GM19238 (cell line): Measurements from ENCODE around the gene JCAD.

Source experiments
- DNase-seq: peaks from one replicate; pipeline ENCODE4 v3.0.0; 2011; ENCODE audit warnings: low spot score; ENCODE audit not compliant: insufficient read length

JCAD gene

DNA sequence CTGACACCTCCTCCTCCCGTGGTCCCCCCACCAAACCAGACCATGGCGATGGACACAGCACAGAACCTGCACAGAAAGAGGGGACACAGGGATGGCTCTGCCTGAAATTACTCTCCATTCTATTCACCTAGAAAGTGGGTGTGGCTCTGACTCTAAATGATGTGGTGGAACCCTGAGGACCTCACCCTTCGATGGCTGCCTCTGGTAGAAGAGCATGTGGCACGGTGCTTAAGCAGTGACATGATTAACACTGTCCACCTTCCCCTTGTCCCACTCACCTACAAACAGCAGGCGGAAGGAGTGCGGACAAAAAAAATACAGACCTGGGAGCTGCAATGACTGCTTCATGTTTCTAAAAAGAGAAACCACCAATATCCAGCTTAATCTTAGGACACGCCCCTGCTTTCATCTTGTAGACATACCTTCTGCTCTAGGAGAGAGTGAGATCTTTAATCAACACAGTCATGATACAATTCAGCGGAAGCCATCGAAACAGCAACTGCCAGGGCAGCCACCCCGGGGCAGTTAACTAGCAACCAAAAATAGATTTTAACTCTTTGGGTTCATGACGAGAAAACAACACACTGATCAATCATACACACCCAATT, 11.4 kb downstream of the JCAD start:
- DNase-seq, result no peak

DNA sequence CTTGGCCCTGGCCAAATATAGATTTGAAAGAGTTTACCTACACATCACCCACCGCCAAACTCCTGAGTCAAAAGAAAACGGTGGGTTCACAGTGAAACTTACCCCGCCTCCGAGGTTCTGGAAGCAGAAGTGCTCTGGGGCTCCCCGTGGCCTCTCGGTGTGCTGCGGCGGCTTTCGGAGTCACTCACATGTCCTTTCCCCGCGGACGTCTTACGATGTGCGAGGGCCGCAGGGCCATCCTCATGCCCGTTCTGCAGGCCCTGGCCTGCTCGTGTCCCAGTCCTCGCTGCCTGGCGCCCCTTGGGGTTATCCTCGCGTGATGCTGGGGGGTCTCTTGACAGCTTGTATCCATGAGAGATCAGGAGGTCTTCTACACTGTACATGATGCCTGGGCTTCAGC, 12.0 kb downstream of the JCAD start:
- no peak for DNase-seq

DNA sequence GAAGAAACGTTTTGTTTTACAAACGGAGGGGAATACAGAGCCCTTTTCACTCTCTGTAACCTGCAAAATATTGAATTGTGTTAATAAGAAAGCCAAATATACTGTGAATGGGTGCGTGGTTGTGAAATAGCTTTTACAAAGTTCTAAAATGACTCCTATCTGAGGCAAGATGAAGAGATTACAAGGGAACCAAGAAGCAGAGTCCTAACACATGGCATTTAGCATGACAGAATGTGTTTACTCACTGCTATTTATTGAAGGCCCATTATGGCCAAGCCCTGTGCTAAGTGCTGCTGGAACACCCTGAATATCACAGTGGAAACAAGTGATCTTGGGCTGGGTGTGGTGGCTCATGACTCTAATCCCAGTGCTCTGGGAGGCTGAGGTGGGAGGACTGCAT, 12.9 kb downstream of the JCAD start:
- DNase-seq, result no peak

DNA sequence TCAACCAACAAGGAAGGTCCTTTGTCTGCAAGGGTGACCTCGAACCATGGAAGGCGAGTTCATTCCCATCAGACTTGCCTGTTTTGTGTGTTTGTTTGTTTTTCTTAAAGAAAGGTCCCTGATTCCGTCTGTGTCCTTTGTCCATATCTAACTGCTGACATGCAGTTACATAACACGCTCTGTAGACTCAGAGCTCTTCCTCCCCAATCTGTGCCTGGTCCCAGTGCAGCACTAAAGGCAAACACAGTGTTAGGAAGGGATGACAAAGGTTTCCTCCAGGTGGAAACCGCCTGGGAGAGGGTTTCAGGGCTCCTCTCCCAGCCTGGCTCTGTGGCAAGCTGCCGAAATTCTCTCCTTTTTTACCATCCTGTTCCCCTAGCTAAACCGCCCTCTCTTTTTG, 13.4 kb downstream of the JCAD start:
- DNase-seq, result no peak

DNA sequence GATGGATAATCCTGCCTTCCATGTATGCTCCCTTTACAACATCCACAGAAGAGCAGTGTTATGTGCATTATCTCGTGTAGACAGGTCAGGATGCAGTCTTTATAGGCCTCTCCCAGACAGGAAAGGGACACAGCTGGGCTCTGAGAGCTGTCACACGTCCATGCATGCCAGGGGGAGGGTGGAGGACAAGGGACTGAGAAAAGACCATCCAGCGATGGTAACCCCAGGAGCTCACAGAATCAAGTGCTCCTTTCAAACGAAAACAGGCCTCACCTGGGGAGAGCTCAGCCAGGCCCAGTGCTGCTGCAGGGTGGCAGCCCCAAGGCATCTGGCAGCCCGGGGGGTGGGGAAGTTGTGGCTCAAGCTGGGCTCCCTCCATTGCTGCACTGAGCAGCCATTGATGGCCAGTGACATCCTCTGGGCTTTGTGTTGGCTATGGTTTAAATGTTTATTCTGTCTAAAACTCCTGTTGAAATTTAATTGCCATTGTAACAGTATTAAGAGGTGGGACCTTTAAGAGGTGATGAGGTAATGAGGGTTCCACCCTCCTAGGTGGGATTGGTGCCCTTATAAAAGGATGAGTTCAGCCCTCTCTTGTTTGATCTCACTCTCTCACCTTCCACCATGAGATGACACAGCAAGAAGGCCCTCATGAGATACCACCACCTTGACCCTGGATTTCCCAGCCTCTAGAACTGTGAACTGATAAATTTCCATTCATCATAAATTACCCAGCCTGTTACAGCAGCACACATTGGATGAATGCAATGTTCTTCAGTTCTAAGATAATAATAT, 15.7 kb downstream of the JCAD start:
- no peak for DNase-seq

DNA sequence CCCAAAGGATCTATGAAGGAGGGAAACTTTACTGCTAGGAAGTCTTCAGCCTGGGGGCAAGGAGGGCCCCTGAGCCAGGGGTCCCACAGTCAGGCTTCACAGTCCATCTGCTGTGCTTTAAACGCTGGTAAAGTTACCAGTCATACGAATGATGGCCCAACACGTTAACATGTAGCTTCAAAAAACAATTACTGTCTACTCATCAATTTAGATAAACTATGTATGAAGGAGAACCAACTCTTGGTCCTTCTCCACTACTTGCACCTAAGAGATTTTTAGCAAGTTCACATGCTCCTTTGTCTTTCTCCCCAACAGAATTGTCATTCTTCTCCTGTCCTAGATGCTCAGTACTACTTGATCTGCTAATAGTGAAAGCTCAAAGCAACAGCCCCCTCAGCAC, 16.6 kb downstream of the JCAD start:
- DNase-seq, result no peak

DNA sequence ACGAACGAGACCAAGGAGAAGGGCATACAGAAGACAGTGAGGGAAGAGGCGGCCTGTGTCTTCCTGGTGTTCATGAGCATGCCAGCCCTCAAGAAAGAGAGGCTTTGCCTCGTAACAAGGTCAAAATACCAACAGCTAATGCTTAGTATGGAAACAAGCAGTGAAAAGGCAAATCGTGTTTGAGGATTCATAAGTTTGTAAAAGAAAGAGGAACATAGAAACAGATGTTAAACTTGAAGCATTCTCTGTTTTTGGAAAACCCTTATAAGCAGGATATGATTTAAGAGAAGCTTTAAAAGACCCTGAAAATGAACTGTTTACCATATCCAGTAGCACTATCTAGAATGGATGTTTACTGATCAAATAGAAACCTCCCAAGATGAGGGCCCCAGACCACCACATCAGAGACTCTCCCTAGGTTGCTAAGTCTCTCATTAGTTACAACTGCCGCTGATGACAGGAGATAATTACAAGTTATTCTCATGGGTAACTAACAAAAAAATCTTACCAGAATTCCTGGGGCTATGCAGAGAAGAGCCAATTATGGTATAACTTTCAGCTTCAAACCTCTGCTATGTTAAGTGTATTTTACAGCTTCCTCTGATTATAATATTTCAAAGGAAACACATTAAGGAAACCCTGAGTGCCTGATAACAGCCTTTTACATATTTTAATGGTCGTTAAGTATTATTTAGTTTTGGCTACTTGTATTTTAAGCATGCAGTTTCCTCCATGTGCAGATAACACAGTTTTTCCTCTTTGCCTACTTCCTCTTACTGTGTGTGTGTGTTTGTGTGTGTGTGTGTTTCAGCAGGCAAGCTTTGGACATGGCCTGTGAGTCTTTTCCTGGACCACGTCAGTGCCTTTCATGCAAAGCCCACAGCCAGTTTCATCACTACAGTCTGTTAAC, 17.9 kb downstream of the JCAD start:
- no peak for DNase-seq

DNA sequence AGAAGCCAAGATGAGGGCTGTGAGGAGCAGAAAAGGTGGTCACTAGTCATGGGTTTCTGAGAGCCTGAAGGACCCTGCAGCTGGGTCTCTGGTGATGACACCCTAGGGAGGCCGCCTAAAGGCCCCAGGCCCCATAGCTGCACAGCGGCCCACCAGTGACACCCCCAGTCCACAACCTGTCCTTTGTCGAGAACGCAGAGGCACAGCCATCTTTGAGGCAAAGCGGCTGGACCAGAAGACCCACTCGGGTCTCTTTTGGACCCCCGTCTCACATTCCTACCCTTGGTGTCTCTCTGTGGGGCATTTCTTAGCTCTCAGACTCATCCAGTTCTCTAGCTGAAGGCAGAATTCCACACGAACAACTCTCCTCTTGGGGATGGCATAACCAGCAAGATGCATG, 18.8 kb downstream of the JCAD start:
- DNase-seq, result no peak

DNA sequence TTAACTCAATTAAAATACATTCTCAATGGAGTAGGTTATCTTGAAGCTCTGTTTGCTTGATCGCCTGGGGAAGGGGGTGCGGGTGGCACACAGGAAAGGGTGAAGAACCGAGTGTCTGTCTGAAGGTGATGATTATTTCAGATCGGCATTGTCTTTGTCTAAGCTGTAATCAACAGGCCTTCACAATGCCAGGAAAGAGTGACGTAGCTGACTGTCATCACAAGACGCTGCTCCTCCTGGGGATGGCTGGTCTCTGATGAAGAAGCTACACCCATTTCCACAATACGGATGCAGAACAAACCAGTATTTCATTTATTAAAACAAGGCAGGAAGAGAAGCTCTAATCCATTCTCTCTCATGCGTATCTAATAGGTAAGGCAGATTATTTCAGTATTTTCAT, 19.4 kb downstream of the JCAD start:
- DNase-seq, result no peak

DNA sequence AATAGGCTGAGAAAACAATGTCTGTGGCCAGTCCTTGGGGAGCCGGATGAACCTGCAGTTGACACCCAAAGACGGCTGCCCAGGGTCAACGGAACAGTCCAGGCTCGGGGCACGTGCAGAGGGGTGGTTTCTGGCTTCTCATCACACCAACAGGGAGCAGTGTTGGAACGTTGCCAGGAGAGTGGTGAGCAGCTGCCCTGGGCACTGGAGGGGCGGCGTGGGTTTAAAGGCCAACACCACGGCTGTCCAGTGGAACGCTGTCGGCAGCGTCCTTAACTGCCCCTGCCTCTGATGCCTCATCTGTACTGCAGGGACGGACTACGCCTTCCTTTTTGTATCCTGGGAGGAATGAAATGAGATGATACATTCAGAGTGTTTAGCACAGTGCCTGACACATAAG, 19.8 kb downstream of the JCAD start:
- DNase-seq, result no peak

DNA sequence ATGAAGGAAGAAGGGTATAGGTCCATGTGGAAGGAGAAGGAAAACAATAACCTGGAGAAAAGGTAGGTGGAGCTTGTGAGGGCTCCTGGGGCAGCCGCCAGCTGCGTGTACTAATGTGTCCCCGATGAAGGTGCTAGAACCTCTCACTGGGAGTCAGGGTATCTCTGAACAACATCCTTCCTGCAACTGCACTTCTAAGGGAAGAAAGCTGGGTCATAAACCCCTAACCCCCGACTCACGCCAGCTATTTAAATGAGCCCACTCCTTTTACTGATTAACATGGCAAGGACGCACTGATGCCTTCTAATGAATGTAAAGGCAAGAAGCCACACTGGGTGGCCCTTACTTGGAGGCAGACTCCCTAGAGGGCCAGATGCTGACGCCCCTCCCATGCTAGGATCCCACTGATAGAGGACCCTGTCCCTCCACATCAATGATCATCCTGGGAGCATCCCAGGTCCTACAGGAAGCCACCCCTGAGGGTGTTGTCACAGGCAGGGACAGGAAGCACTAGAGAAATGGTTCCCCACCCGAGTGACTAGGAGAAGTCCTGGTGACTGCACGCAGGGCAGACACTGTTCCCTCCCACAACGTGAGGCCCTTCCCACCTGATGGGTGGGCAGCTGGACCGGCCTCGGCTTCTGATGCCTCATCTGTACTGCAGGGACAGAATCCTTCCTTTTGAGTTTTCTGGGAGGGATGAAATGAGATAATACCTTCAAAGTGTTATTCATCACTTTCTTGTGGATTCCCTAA, 20.4 kb downstream of the JCAD start:
- no peak for DNase-seq

DNA sequence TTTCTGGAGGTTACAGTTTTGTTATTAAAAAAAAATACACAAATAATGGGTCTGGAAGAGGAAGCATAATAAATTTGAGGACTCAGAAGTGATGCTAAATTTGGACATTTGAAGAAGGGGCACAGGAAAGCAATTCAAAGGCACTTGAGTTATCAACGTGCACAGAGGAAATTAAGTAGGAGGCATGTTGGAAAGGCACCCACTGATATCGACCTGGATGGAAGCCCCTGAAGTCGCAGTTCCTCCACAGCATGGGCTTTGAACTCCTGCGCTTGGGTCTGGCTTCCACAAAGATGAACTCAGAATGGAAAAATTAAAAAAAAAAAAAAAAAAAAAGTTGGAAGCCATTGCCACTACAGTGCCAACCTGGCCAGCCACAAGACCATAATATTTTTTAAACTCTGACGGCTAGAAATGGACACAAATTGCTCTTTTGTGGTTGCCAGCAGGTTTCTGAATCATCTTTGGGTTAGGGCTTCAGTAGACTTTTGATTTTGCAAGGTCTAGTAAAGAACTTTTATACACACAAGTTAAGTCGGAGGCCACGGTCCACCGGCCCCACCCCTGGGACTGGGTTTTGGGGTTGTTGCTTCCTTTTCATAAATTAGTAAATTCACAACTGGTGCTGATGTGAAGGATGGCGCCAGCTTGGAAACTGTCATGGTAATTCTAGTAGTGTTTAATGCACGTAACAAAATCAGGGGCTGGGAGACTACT, 21.6 kb downstream of the JCAD start:
- DNase-seq, result no peak

DNA sequence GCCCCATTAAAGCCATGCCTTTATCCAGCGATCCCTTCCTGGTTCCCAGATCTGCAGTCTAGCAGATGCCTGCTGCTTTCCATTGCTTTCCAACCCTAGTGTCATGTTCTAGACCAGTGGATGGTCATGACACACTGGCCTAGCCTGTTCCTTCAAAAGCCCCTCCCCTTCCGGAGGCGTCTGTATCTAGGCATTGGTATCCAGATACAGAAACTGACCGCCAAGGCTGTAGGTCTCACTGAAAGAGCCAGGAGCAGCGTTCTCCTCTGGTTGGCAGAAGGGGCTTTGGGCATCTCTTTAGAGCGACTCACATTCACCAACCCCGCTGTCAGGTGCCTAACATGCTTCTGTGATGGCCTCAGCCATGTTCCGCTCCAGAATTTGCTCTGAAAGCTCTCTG, 22.6 kb downstream of the JCAD start:
- no peak for DNase-seq

DNA sequence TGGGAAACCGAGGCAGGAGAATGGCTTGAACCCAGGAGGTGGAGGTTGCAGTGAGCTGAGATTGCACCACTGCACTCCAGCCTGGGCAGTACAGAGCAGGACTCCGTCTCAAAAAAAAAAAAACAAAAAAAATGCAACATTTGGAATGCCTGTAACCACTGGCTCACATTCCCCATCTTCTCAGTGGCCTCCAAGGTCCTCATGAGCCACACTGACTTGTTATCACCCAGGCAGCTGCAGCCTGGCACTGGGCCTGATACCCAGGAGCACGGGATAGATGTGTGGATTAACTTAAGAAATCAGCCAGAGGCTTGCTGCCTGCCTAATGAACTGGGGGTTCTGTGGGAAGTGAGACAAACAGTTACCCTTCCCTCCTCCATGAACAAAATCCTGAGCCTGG, 23.0 kb downstream of the JCAD start:
- no peak for DNase-seq

DNA sequence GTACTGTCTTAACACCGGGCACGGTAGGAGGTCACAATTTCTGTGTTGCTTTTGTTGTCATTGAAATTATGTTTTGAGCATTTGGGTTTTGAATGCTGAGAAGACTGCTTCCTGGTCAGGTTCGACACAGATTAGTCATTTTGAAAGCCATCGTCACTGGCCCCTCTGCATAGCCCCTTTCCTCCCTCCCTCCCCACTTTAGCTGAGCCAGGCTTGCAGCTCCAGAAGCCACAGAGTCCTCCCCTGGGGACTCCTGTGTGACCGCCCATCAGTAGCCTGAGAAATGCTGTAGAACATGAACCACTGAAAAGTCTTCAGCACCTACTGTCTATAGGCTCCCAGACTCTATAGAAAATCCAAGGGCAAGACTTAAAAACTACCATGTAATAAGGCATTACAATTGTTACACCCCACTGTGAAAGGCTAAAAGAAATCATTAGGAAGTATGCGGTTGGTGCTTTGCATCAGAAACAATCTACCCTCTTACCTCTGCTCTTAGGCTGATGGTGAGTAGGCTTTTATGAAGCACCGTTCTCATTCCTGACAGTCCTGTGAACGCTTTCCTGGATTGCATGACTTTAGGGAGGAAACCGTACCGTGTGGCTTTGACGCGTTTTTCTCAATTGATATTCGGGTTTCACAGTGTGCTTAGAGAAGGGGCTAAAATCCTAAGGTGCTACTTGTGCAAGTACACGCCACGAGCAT, 24.8 kb downstream of the JCAD start:
- peak; percentile 49 for DNase-seq

DNA sequence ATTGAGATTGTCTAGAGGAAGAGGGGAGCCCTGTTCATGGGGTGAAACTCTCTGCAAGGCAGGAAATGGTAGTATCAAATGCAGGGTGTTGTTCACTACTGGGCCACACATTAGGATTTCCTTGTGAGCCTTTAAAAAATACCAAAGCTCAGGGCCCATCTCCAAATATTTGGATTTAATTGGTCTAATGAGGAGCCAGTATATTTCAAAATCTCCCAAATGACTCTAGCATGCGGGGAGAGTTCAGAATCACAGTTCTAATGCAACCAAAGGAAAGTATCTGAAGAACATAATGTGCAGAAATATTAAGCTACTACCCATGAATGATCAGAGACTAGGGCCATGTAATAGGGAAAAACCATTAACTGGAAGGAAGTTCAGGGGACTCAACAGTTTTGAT, 27.3 kb downstream of the JCAD start:
- no peak for DNase-seq

DNA sequence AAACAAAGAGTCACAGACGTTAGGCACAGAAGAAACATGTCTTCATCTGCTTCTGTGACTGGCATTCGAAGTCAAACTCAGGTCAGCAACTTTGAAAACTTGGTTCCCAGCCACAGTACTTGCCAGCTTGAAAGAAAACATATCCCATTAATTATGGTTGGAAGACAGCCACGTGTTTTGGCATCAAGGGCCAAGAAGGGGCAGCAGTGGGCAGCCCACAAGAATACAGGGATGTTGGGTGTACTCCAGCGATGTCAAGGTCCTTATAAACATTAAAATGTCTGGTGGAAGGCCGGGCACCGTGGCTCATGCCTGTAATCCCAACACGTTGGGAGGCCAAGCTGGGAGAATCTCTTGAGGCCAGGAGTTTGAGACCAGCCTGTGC, 29.5 kb downstream of the JCAD start:
- no peak for DNase-seq

DNA sequence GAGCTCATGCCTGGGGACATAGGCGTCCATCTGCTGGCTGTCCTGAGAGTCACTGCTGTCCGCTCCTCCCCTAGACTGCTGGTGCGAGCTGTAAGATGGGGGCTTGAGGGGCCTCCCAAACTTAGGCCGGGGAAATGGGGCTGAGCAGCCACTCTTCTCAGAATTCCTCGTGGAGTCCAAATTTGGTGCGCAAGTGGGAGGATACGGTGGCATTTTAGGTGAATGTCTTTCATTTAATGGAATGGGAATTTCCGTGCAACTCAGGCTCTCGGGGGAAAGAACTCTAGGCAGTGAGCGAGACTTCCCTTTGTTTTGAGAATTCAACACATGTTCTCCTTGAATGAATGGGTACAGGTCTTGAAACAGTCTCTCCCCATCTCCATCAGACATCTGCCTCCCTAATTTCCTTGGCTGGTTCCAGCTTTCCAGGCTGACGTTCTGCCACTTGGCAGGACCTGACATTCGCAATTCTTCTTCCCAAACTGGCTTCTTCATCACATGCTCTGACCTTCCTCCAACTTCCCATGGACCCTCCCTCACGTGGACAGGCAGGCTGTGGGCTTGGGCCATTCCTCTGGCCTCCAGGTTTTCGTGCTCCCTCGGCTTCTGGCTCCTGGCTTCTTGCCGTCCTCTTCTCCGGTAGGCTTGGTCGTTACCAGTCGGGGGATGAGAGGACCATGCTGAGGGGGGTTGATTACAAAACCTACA, 30.1 kb downstream of the JCAD start:
- no peak for DNase-seq

DNA sequence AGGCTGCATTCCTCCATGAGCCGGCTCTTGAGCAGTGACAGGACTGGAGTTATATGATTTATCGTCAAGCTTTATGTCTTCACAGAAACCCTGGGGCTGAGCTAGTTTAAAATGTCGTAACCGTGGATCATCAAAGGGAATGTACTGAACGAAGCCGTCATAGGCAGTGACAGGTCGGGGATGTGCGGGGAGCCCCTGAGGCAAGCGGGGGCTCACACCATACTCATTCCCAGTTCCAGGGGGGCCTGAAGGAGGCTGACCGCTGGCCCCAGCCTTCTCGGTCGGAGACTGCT, 30.7 kb downstream of the JCAD start:
- DNase-seq, result no peak
